Measurements from ENCODE around the gene SV2C. TPM values are rescaled to one million over a fixed set of nuclear protein-coding genes. Genes with fewer than 3 reads are reported as not detected.
"Not testable (repeated sequence)": the region's sequence is repeated elsewhere in the genome, so short reads cannot be mapped to it uniquely, and the experiment has no call there.

Gene SV2C
- total and polyA plus RNA-seq, 5 experiments from 2014 or later: not detected

DNA sequence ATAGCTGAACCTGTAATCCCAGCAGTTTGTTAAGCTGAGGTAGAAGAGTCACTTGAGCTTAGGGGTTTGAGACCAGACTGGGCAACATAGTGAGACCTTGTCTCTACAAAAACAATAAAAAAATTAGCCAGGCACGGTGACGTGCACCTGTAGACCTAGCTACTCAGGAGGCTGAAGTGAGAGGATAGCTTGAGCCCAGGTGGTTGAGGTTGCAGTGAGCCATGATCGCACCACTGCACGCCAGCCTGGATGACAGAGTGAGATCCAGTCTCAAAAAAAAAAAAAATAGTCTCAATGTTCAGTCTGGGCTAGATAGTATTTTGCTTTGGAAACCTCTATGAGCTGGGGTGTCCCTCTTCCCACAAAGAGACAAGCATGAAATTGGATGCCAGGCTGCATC, 268.0 kb downstream of the SV2C start:
- DNase-seq (no peak), ATAC-seq (no peak)
- H3K27me3 Mint-ChIP-seq: no peaks in the 10 kb centered on the region
- no peaks in the 10 kb centered on the region for H3K9me3 Mint-ChIP-seq
- peak overlapping the region in 1 of 10 donors; percentile 78 for H3K27ac Mint-ChIP-seq
- POLR2A ChIA-PET: interaction anchor here (0.7 to 1.8 kb wide), 2 partner anchors 41 to 65 kb away, joined by 5 to 6 read pairs; no protein-coding TSS in a partner anchor
- peaks cover 0 to 10% (median 0%) of the 10 kb centered on the region in 4 donors for H3K4me1 Mint-ChIP-seq
- H3K36me3 Mint-ChIP-seq: no peaks in the 10 kb centered on the region
- H3K4me3 Mint-ChIP-seq: no peak overlapping the region

DNA sequence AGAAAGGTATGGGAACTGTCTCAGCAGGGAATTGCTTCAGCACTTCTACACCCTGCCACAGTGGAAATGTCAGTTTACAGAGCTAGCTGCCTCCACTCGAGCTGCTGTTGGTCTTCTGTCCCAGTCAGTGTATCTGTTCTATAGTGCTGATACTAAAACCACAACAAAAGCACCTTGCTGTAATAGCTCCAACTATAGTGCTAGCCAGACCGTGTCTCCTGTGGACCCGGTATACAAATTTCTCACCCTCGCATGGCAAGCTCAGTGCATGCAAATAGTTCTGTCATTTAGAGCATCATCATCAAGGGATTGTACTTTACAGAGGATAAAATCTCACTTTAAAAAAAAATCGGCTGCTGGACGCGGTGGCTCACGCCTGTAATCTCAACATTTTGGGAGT, 268.4 kb downstream of the SV2C start:
- POLR2A ChIA-PET: interaction anchor here (0.7 to 1.8 kb wide), 2 partner anchors 41 to 64 kb away, joined by 5 to 6 read pairs; no protein-coding TSS in a partner anchor
- no peaks in the 10 kb centered on the region for H3K36me3 Mint-ChIP-seq
- H3K27ac Mint-ChIP-seq: no peak overlapping the region
- peaks cover 0 to 10% (median 0%) of the 10 kb centered on the region in 4 donors for H3K4me1 Mint-ChIP-seq
- no peaks in the 10 kb centered on the region for H3K27me3 Mint-ChIP-seq
- no peaks in the 10 kb centered on the region for H3K9me3 Mint-ChIP-seq
- ATAC-seq (no peak), DNase-seq (no peak)
- H3K4me3 Mint-ChIP-seq: no peak overlapping the region

DNA sequence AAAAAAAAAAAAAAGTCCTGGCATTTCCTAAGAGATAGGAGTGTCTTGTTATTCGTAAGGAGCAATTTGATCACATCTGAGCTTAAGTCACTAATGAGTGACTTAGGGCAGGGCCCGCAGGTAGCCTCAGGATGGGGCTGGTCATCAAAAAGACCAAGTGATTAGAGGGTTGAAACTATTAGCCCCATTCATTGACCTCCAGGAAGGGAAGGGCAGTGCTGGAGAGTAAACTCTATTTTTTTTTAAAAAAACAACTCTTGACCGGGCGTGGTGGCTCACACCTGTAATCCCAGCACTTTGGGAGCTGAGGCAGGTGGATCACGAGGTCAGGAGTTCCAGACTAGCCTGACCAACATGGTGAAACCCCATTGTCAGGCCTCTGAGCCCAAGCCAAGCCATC, 273.7 kb downstream of the SV2C start:
- Mint-ChIP-seq H3K9me3 (no peaks in the 10 kb centered on the region), H3K36me3 (no peaks in the 10 kb centered on the region), H3K27ac (no peak overlapping the region), H3K27me3 (peaks cover 0 to 5% (median 0%) of the 10 kb centered on the region in 5 donors), H3K4me3 (no peak overlapping the region), H3K4me1 (peaks cover 0 to 4% (median 1%) of the 10 kb centered on the region in 4 donors)
- POLR2A ChIA-PET: interaction anchor here (0.6 kb wide), 1 partner anchor 736 kb away, joined by 4 read pairs; no protein-coding TSS in a partner anchor
- DNase-seq (no peak), ATAC-seq (no peak)

DNA sequence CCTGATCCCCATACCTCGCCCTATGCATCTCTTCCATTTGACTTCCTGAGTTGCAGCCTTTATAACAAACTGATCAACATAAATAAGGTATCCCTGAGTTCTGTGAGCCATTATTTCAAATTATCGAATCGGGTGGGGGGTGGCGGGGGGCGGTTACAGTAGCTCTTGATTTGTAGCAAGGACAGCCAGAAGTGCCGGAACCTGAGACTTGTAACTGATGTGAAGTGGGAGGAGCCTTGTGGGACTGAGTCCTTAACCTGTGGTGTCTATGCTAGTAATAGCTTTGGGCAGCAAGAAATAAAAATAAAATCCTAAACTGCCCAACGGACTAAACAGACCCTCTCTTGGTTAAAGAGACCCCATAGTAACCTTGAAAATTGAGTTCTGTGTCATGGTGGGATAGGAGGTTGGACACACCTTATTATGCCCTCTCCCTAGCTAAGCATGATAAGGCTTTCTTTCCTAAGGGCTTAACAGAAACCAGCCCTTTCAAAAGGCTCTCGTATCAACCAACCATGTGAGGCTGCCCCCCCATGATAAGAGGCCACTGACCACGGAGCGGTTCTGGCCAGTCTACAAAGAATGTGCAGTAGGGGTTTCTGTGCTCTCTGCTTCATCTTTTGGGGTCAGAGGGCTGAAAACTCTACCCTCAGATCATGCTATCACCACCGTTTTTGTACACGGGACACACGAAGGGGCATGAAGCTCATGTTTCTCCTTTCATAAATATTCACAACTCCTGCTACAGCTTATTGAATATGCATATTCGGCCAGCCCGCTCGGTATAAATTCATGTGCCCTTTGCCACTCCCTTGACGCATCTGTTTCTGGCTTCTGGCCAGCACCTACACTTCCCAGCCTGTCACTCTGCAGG, 280.4 kb downstream of the SV2C start:
- no peak overlapping the region for H3K4me3 Mint-ChIP-seq
- DNase-seq (no peak), ATAC-seq (no peak)
- H3K27ac Mint-ChIP-seq: peak overlapping the region in 1 of 10 donors; percentile 34
- POLR2A ChIA-PET: interaction anchor here (0.6 kb wide), 1 partner anchor 9 kb away, joined by 4 read pairs; no protein-coding TSS in a partner anchor
- H3K27me3 Mint-ChIP-seq: peaks cover 0 to 2% (median under 1%) of the 10 kb centered on the region in 5 donors
- no peaks in the 10 kb centered on the region for H3K9me3 Mint-ChIP-seq
- H3K36me3 Mint-ChIP-seq: no peaks in the 10 kb centered on the region
- H3K4me1 Mint-ChIP-seq: peaks cover 0 to 13% (median 9%) of the 10 kb centered on the region in 4 donors

DNA sequence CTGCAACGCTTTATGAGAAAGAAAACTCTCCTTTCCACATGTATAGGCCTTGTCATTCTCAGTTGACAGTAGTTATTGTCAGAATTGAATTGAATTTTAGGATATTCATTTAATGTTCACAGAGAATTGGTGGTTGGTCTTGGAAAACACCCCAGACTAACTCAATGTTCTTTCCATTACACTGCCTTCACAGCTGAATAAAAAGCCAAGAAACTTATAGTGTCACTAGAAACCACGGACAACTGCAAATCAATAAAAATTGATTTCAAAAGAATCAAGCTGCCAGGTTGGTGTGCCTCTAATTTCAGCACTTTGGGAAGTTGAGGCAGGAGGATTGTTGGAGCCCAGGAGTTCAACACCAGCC, 281.0 kb downstream of the SV2C start:
- Mint-ChIP-seq H3K4me1 (peaks cover 5 to 13% (median 11%) of the 10 kb centered on the region in 4 donors), H3K9me3 (no peaks in the 10 kb centered on the region), H3K4me3 (no peak overlapping the region), H3K27me3 (peaks cover 0 to 8% (median 0%) of the 10 kb centered on the region in 5 donors), H3K27ac (no peak overlapping the region), H3K36me3 (no peaks in the 10 kb centered on the region)
- DNase-seq (no peak), ATAC-seq (no peak)
- POLR2A ChIA-PET: no interaction called here

DNA sequence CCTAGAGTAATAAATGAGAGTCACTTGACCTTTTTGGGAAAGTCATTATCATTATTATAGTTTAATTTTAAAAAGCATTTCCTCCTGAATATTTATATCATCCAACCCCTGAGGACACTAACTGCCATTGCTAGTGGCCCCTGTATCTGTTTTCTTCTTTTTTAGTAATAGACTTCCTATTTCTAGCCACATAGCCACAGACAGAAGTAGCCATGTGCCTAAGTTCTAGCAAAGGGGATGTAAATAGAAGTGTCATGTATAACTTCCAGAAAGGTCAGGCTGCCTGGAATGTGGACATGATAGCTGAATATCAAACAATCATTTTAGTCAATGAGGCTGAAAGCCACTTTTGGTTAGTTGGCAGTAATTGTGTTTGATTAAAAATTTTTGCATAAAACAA, 282.4 kb downstream of the SV2C start:
- Mint-ChIP-seq H3K27me3 (peaks cover 0 to 9% (median 0%) of the 10 kb centered on the region in 5 donors), H3K4me3 (no peak overlapping the region), H3K4me1 (peaks cover 5 to 13% (median 12%) of the 10 kb centered on the region in 4 donors), H3K36me3 (no peaks in the 10 kb centered on the region), H3K9me3 (no peaks in the 10 kb centered on the region), H3K27ac (no peak overlapping the region)
- no peak for ATAC-seq
- DNase-seq: no peak
- POLR2A ChIA-PET: no interaction called here

DNA sequence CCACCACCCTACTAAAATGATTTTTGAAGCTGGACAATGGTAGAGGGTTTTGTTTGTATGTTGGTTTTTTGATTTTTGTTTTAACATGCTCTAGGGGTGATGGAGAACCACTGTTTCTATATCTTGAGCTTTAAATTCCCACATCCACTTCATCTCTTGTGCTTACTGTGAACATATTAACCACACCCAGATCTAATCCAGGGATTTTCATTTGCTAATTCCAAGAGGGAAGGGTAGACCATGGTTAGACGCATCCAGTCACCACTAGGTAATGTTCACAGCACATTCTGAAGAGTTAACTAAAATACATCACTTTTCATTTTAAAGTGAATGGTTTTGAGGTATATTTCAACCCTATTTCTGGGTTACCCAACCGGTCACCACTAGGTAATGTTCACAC, 283.4 kb downstream of the SV2C start:
- POLR2A ChIA-PET: no interaction called here
- no peaks in the 10 kb centered on the region for H3K9me3 Mint-ChIP-seq
- no peak for ATAC-seq
- H3K4me1 Mint-ChIP-seq: peaks cover 5 to 11% (median 9%) of the 10 kb centered on the region in 4 donors
- no peak overlapping the region for H3K27ac Mint-ChIP-seq
- DNase-seq: no peak
- H3K27me3 Mint-ChIP-seq: peaks cover 0 to 9% (median 0%) of the 10 kb centered on the region in 5 donors
- H3K4me3 Mint-ChIP-seq: no peak overlapping the region
- H3K36me3 Mint-ChIP-seq: no peaks in the 10 kb centered on the region

DNA sequence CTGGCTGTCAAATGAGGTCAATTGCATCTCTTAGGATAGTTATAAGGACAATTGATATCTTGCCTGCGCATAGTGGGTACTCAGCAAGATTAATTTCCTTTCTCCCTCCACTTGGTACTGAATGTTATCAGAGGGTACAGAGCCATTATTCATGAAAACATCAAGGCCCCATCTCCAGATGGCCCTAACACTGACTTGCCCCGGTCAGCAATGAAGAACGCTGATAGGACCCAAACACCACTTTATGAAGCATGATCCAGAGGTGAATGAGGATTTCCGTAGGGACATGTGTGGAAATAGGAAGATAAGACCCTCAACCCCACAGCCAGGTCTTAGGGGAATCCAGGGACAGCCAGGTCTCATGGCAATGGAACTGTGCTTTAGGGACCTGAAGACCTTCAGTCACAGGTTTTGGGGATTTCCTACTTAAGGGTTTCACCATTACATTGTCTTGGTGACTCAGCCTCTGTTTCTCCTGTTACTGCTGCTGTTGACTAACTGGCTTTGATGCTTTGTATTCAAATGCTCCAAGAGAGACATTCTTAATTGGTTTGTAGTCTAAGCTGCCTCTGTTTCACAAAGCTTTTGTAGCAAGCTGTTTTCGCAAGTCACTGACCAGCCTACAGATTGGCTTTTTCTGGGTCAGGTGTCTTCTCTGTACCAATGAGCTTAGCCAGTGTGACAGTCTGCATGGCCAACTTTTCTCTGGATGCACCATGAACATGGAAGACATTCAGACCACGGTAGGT, 284.6 kb downstream of the SV2C start:
- H3K9me3 Mint-ChIP-seq: no peaks in the 10 kb centered on the region
- no peak overlapping the region for H3K4me3 Mint-ChIP-seq
- POLR2A ChIA-PET: no interaction called here
- H3K4me1 Mint-ChIP-seq: peaks cover 5 to 11% (median 10%) of the 10 kb centered on the region in 4 donors
- ATAC-seq (peak; percentile 25 to 36), DNase-seq (no peak)
- H3K36me3 Mint-ChIP-seq: no peaks in the 10 kb centered on the region
- H3K27ac Mint-ChIP-seq: peak overlapping the region in 1 of 10 donors; percentile 37
- H3K27me3 Mint-ChIP-seq: peaks cover 0 to 9% (median 0%) of the 10 kb centered on the region in 5 donors

DNA sequence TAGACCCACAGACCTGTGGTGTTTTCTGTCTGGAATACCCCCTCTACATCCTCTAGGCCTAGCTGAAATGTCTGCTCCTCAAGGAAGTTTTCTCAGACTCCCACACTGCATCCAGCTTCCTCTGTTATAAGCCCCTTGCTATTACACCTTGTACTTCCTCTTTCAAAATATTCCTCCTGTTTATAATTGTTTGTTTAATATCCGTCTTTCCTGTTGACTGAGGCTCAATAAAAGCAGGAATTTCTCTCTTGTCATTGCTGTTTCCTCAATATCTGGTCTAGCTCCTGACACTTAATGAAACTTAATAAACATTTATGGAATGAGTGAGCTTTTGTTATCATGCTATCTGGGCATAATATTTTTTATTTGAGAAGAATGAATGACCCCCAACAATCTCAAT, 285.8 kb downstream of the SV2C start:
- Mint-ChIP-seq H3K4me1 (peaks cover 5 to 9% (median 7%) of the 10 kb centered on the region in 4 donors), H3K36me3 (no peaks in the 10 kb centered on the region), H3K9me3 (no peaks in the 10 kb centered on the region), H3K4me3 (no peak overlapping the region), H3K27ac (peak overlapping the region in 1 of 10 donors; percentile 57), H3K27me3 (peaks cover 0 to 9% (median 0%) of the 10 kb centered on the region in 5 donors)
- no peak for DNase-seq
- no peak for ATAC-seq
- POLR2A ChIA-PET: no interaction called here

DNA sequence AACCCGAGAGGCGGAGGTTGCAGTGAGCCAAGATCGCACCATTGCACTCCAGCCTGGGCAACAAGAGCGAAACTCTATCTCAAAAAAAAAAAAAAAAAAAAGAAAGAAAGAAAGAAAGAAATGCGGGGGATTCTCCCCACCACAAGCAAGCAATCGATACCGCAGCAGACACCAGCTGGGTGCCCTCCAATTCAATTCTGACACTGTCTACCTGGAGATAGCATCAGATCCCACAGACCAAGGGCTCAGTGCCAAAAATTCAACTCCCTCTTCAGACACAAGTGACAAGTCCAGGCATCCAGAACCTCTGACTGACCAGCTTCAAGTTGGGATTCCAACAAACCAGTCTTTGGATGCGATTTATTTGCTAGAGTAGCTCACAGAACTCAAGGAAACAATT, 286.5 kb downstream of the SV2C start:
- H3K36me3 Mint-ChIP-seq, ATAC-seq, H3K4me3 Mint-ChIP-seq, H3K9me3 Mint-ChIP-seq, H3K27me3 Mint-ChIP-seq: not testable (repeated sequence)
- peak in 1 of 10 donors; percentile 10 for DNase-seq
- Mint-ChIP-seq H3K27ac (peak overlapping the region in 1 of 10 donors; percentile 49), H3K4me1 (peaks cover 6 to 11% (median 6%) of the 10 kb centered on the region in 4 donors)
- POLR2A ChIA-PET: interaction anchor here (0.6 to 0.7 kb wide), 3 partner anchors 15 to 19 kb away, joined by 3 to 8 read pairs (median 5); no protein-coding TSS in a partner anchor

DNA sequence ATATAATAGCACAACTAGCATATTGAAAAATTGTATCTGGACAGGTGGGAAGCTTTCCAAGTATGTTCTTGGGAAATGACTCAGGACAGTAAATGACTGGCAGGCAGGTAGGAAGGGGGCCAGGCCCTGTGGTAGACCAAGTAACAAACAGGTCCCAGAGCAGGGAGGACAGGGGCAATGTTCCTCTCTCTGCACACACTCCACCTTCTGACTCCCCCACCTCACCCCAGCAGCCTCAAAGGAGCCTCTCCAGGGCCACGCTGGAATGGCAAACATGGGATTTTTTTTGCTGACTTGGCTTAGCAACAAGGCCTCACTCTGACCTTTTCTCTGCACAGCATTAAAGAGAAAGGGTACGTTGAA, 288.8 kb downstream of the SV2C start:
- Mint-ChIP-seq H3K9me3 (no peaks in the 10 kb centered on the region), H3K27ac (no peak overlapping the region), H3K36me3 (no peaks in the 10 kb centered on the region), H3K4me3 (no peak overlapping the region), H3K4me1 (peaks cover 5 to 15% (median 9%) of the 10 kb centered on the region in 4 donors), H3K27me3 (peaks cover 0 to 9% (median 0%) of the 10 kb centered on the region in 5 donors)
- DNase-seq: no peak
- ATAC-seq: no peak
- POLR2A ChIA-PET: no interaction called here

DNA sequence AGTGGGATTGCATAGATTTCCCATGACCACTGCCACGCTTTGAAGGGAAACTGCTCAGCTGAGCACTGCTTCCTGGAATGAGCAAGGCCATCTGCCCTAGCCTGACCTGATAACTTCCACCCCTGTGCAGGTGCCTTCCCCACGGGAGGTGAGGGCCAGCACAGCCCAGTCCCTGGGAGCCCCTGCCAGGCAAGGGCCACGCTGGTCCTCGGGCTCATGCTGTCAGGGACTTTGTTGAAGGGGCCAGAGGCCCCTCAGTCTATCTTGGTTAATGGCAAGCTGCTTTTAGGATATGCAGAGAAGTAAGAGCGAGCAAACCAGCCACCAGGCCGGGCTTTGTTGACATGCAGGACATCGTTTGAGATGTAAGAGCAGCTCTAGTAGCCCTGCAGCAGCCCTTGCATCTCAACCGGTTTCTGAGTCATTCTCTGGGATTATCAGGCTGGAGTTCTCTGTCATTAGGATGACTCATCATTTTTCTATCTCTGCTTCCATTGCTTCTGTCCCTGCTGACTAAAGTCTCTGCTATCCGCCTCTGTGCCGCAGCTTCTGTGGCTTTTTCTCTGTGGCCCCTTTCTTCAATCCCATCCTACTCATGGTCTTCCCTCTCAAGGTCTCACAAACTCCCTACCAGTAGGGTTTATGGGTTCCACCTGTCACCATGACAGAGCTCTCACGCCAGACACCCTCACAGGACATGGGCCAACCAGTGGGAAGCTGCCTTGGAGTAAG, 289.3 kb downstream of the SV2C start:
- Mint-ChIP-seq H3K27ac (peak overlapping the region in 1 of 10 donors; percentile 64), H3K36me3 (no peaks in the 10 kb centered on the region), H3K4me1 (peaks cover 5 to 15% (median 9%) of the 10 kb centered on the region in 4 donors), H3K4me3 (no peak overlapping the region), H3K27me3 (peaks cover 0 to 9% (median 0%) of the 10 kb centered on the region in 5 donors), H3K9me3 (no peaks in the 10 kb centered on the region)
- POLR2A ChIA-PET: no interaction called here
- DNase-seq (no peak), ATAC-seq (no peak)
